Lower leg skin (tissue), 3 donors: ENCODE data around the gene LTBP4.

Source experiments
- CTCF ChIP-seq, 3 donors: fragments of 450-650 bp; IDR thresholded peaks; one replicate each; pipeline ENCODE4 v1.5.1; 2016; ENCODE audit warnings: antibody characterized with exemption in 3 of 3, mild to moderate bottlenecking in 3 of 3, moderate library complexity in 2 of 3
- POLR2A ChIP-seq, 2 donors: fragments of 450-650 bp; IDR thresholded peaks; one replicate each; pipeline ENCODE4 v1.6.1; 2016 to 2017; ENCODE audit warnings: antibody characterized with exemption in 2 of 2, mild to moderate bottlenecking in 1 of 2, moderate library complexity in 1 of 2

- TF ChIP-seq CTCF (IDR thresholded peaks at IDR 0.05) (no peak), POLR2A (IDR thresholded peaks at IDR 0.05) (no peak)
Measured at GRCh38 chr19:40659566-40659965, 58.4 kb downstream of the LTBP4 start.
